Thymus (tissue), 11 donors: ENCODE results near the gene GABRB3. TPM values are rescaled to one million over a fixed set of nuclear protein-coding genes. Genes with fewer than 3 reads are reported as not detected.

Source experiments
- DNase-seq, 9 donors: peaks; one replicate each; pipeline ENCODE4 v3.0.0-alpha.2; 2013; ENCODE audit warnings: low spot score in 9 of 9, low read depth in 6 of 9, missing footprints in 1 of 9
- H3K27ac ChIP-seq, 2 donors: one replicate each; pipeline ENCODE4 v1.5.1; 2013; ENCODE audit warnings: control low read depth in 1 of 2, low read depth in 1 of 2, low read length in 1 of 2, mild to moderate bottlenecking in 1 of 2, moderate library complexity in 1 of 2
- H3K27me3 ChIP-seq, 2 donors: one replicate each; pipeline ENCODE4 v1.5.1; 2013; ENCODE audit warnings: low read length in 1 of 2; ENCODE audit not compliant: control insufficient read depth in 2 of 2, insufficient read depth in 1 of 2
- H3K36me3 ChIP-seq, 2 donors: one replicate each; pipeline ENCODE4 v1.5.1; 2013; ENCODE audit warnings: low read length in 1 of 2, mild to moderate bottlenecking in 1 of 2, moderate library complexity in 1 of 2; ENCODE audit not compliant: control insufficient read depth in 2 of 2, insufficient read depth in 2 of 2
- H3K4me1 ChIP-seq, 2 donors: one replicate each; pipeline ENCODE4 v1.5.1; 2013; ENCODE audit warnings: low read length in 2 of 2; ENCODE audit not compliant: control insufficient read depth in 2 of 2, insufficient read depth in 2 of 2
- H3K4me3 ChIP-seq, 2 donors: one replicate each; pipeline ENCODE4 v1.5.1; 2013; ENCODE audit warnings: low read length in 2 of 2, control low read depth in 1 of 2, mild to moderate bottlenecking in 1 of 2
- H3K9me3 ChIP-seq, 2 donors: one replicate each; pipeline ENCODE4 v1.5.1; 2013; ENCODE audit warnings: low read length in 1 of 2, mild to moderate bottlenecking in 1 of 2; ENCODE audit not compliant: control insufficient read depth in 2 of 2, insufficient read depth in 1 of 2
- WGBS: extraction: QIAGEN DNeasy Blood & Tissue Kit; methylation state at CpG from one replicate; pipeline ENCODE4 v1.1.7; 2013; 5-methylcytosine and 5-hydroxymethylcytosine counted together
- polyA plus RNA-seq: library from polyadenylated mRNA; stranded (reverse); fragments of 200-250 nt; gene quantifications from one replicate; pipeline ENCODE4 v1.2.3, GENCODE V29; 2013
- total RNA-seq: library from RNA; stranded (reverse); fragments of 120-200 nt; gene quantifications from one replicate; pipeline ENCODE4 v1.2.4, GENCODE V29; 2013
- donor health status: healthy.

GABRB3 gene
- total and polyA plus RNA-seq, 2 donors: 1.9 to 2.8 TPM

GRCh38 chr15:26781816-26782215, 8.9 kb upstream of the GABRB3 start:
- DNase-seq: no peak
- WGBS: 95% methylated on average over 24 of the region's 24 CpGs
- Histone ChIP-seq H3K4me1 (no peaks in the 10 kb centered on the region), H3K9me3 (no peaks in the 10 kb centered on the region), H3K27ac (no peak overlapping the region), H3K4me3 (no peak overlapping the region), H3K36me3 (no peaks in the 10 kb centered on the region), H3K27me3 (no peaks in the 10 kb centered on the region)

GRCh38 chr15:26773917-26774316, 1.1 kb upstream of the GABRB3 start:
- Histone ChIP-seq H3K4me3 (no peak overlapping the region), H3K4me1 (no peaks in the 10 kb centered on the region), H3K27ac (no peak overlapping the region), H3K36me3 (no peaks in the 10 kb centered on the region), H3K27me3 (peaks cover 23 to 30% of the 10 kb centered on the region in 2 donors), H3K9me3 (no peaks in the 10 kb centered on the region)
- DNase-seq: no peak
- 17% methylated on average over 8 of the region's 8 CpGs for WGBS

DNA sequence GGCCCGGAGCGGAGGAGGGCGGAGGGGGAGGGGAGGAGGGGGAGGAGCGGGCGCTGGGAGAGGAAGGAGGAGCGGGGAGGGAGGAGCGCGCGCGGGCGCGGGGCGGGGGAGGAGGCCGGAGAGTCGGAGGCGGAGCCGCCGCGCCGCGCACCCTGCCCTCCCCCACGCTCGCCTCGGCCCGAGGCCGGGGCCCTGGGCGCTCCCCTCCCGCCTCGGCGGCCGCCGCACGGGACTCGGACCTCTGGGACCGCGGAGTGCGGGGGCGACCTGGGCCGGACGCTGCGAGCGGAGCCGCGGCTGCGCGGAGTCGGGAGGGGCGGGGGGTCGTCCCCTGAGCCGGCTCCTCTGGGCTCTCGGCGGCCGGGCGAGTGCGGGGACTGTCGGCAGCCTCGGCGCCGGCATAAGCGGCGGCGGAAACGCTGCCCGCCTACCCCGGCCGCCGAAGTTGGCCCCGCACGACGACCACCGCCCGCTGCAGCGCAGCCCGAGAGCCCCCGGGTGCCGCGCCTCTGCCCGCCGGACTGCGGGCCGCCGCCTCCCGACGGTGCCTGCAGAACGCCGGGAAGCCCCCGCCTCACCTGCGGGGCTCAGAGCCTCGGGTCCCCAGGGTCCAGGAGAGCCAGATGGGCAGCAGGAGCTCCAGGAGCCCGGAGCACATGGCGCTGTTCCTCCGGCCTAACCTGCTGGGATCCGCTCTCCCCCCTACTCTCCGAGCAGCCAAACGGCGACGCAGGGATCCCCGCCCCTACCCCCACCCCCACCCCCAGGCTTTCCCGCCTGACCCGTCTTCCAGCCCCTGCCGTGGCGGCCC, 406 bp upstream of the GABRB3 start:
- no peaks in the 10 kb centered on the region for H3K36me3 ChIP-seq
- 3% methylated on average over 91 of the region's 102 CpGs for WGBS
- H3K27ac ChIP-seq: no peak overlapping the region
- no peaks in the 10 kb centered on the region for H3K4me1 ChIP-seq
- H3K4me3 ChIP-seq: peak overlapping the region in 1 of 2 donors; percentile 25
- peaks cover 23 to 30% of the 10 kb centered on the region in 2 donors for H3K27me3 ChIP-seq
- DNase-seq: peak in 1 of 9 donors; percentile 1
- no peaks in the 10 kb centered on the region for H3K9me3 ChIP-seq

DNA sequence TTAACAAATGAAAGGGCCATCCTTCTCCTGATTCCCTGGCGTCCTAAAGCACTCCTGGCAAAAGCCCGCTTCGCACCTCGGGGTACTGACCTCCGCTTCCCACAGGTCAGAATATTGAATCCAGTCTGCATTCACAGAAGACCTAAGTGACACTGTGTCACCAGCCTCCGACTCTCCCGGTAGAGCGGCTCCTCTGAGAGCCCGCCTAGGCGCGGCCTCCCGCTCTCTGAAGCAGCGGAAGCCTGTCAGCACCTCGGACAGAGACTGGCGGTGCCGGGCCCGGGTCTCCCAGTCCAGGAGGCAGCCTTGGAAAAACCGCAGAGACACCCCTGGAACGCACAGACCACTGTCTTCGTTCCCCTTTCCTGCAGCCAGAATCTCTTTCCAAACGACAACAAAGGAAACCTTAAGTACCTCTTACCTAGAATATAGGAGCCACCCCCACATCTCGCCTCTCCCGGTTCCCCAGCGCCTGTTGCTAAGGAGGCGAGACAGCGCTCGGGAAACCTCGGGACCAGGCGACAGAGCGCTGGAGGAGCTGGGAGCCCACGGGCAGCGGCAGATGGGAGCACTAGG, 1.2 kb downstream of the GABRB3 start:
- no peaks in the 10 kb centered on the region for H3K9me3 ChIP-seq
- DNase-seq: peak in 2 of 9 donors; percentile 1 to 3
- H3K27me3 ChIP-seq: peaks cover 23 to 30% of the 10 kb centered on the region in 2 donors
- no peak overlapping the region for H3K4me3 ChIP-seq
- no peaks in the 10 kb centered on the region for H3K36me3 ChIP-seq
- H3K4me1 ChIP-seq: no peaks in the 10 kb centered on the region
- WGBS: 4% methylated on average over 32 of the region's 32 CpGs
- no peak overlapping the region for H3K27ac ChIP-seq

GRCh38 chr15:26771168-26771567, 1.7 kb downstream of the GABRB3 start:
- no peak overlapping the region for H3K4me3 ChIP-seq
- no peak overlapping the region for H3K27ac ChIP-seq
- no peaks in the 10 kb centered on the region for H3K36me3 ChIP-seq
- 19% methylated on average over 10 of the region's 10 CpGs for WGBS
- H3K27me3 ChIP-seq: peaks cover 23 to 30% of the 10 kb centered on the region in 2 donors
- H3K4me1 ChIP-seq: no peaks in the 10 kb centered on the region
- H3K9me3 ChIP-seq: no peaks in the 10 kb centered on the region
- no peak for DNase-seq

GRCh38 chr15:26767169-26767670, 5.6 kb downstream of the GABRB3 start:
- 10% methylated on average over 5 of the region's 5 CpGs for WGBS
- Histone ChIP-seq H3K4me1 (no peaks in the 10 kb centered on the region), H3K27ac (no peak overlapping the region), H3K4me3 (no peak overlapping the region), H3K9me3 (no peaks in the 10 kb centered on the region), H3K36me3 (no peaks in the 10 kb centered on the region), H3K27me3 (peaks cover 5 to 12% of the 10 kb centered on the region in 2 donors)
- no peak for DNase-seq

DNA sequence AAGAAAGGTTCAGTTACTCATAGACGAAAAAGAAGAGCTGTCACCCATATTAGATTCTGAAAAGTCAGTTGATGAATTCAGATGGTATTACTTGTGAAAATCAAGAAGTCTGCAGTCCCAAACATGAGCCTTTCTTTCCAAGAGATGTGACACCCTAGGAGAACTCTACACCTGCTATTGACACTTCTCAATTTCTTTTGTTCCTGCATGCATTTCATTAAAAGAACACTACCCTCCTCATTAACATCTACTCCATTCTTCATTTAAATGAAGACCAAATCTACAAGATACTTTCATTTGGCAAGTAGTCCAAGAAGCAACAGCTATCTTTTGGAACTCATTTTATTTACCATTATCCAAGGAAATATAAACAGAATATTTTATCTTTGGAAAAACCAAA, 6.6 kb downstream of the GABRB3 start:
- no peaks in the 10 kb centered on the region for H3K36me3 ChIP-seq

DNA sequence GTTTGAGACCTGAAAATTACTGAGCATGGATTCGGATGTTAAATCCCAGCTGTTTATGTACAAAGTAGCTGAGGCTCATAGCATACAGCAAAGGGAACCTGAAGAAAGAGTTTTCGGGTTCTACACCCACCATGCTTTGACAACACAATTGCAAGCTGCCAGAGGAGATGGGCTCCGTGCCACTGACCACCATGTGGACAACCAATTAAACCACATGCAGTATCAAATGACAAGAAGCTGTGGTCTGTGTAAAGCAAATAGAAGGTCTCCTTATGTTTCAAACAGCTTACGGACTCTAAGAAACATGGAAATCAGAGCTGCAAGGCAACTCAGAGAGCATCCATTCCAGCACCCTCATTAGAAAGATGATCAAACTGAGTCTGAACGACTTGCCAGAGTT, 12.9 kb downstream of the GABRB3 start:
- Histone ChIP-seq H3K36me3 (no peaks in the 10 kb centered on the region), H3K27ac (no peak overlapping the region), H3K27me3 (no peaks in the 10 kb centered on the region), H3K9me3 (no peaks in the 10 kb centered on the region), H3K4me1 (no peaks in the 10 kb centered on the region), H3K4me3 (no peak overlapping the region)
- DNase-seq: no peak
- 77% methylated on average over 5 of the region's 5 CpGs for WGBS

More for the DNA sequence above, 6.6 kb downstream of the GABRB3 start:
- H3K27ac ChIP-seq: no peak overlapping the region
- DNase-seq: no peak
- H3K4me1 ChIP-seq: no peaks in the 10 kb centered on the region
- no peak overlapping the region for H3K4me3 ChIP-seq
- 34% methylated on average over 1 of the region's 1 CpG for WGBS
- H3K27me3 ChIP-seq: peaks cover 0 to 3% of the 10 kb centered on the region in 2 donors
- no peaks in the 10 kb centered on the region for H3K9me3 ChIP-seq

- no peaks in the 10 kb centered on the region for H3K27me3 ChIP-seq
- no peaks in the 10 kb centered on the region for H3K36me3 ChIP-seq
- no peak overlapping the region for H3K27ac ChIP-seq
- H3K4me1 ChIP-seq: no peaks in the 10 kb centered on the region
- no peak overlapping the region for H3K4me3 ChIP-seq
- whole genome bisulfite sequencing: 56% methylated on average over 4 of the region's 4 CpGs
- H3K9me3 ChIP-seq: no peaks in the 10 kb centered on the region
- no peak for DNase-seq
Measured at GRCh38 chr15:26758079-26758478, 14.8 kb downstream of the GABRB3 start.
